Stimulated activated CD8-positive, alpha-beta memory T cell treated with anti-CD3 and anti-CD28 coated beads, Interleukin-4, amount 100 ng/mL, for 24 hours (primary cell): ENCODE data around the gene CFAP97.
"Not testable (repeated sequence)": the region's sequence is repeated elsewhere in the genome, so short reads cannot be mapped to it uniquely, and the experiment has no call there.

Experiments used
- DNase-seq: peaks from one replicate; pipeline ENCODE4 v3.0.0-alpha.2; 2020; ENCODE audit warnings: low read depth

CFAP97 gene

GRCh38 chr4:185141777-185142176, 62.0 kb downstream of the CFAP97 start:
- DNase-seq, result no peak

- no peak for DNase-seq
Observed at GRCh38 chr4:185139736-185140135, 64.1 kb downstream of the CFAP97 start.

- no peak for DNase-seq
Observed at GRCh38 chr4:185138161-185138560, 65.6 kb downstream of the CFAP97 start.

GRCh38 chr4:185137233-185137925, 66.4 kb downstream of the CFAP97 start:
- DNase-seq, result no peak

- DNase-seq, result no peak
Observed at GRCh38 chr4:185134307-185134869, 69.4 kb downstream of the CFAP97 start.

- DNase-seq, result no peak
Observed at GRCh38 chr4:185128272-185129119, 75.3 kb downstream of the CFAP97 start.

GRCh38 chr4:185127021-185127925, 76.5 kb downstream of the CFAP97 start:
- DNase-seq, result no peak

GRCh38 chr4:185124006-185124405, 79.8 kb downstream of the CFAP97 start:
- no peak for DNase-seq

GRCh38 chr4:185122681-185123345, 81.0 kb downstream of the CFAP97 start:
- DNase-seq, result no peak

GRCh38 chr4:185120631-185120946, 83.2 kb downstream of the CFAP97 start:
- no peak for DNase-seq

GRCh38 chr4:185119927-185120630, 83.7 kb downstream of the CFAP97 start:
- no peak for DNase-seq

- not testable (repeated sequence) for DNase-seq
Observed at GRCh38 chr4:185119467-185119866, 84.3 kb downstream of the CFAP97 start.

- no peak for DNase-seq
Observed at GRCh38 chr4:185118876-185119275, 84.9 kb downstream of the CFAP97 start.

GRCh38 chr4:185117300-185117934, 86.4 kb downstream of the CFAP97 start:
- DNase-seq, result no peak

- no peak for DNase-seq
Observed at GRCh38 chr4:185115827-185116232, 88.0 kb downstream of the CFAP97 start.

GRCh38 chr4:185113340-185113739, 90.5 kb downstream of the CFAP97 start:
- DNase-seq, result no peak

GRCh38 chr4:185112104-185112503, 91.7 kb downstream of the CFAP97 start:
- no peak for DNase-seq

- no peak for DNase-seq
Observed at GRCh38 chr4:185110375-185110823, 93.4 kb downstream of the CFAP97 start.

- DNase-seq, result no peak
Observed at GRCh38 chr4:185109736-185110135, 94.1 kb downstream of the CFAP97 start.
